Mucosa of stomach (tissue), 1 donor: ENCODE measurements around the gene TMEM218.

Experiments
- H3K27me3 ChIP-seq: one replicate; pipeline ENCODE4 v1.7.0; 2013; ENCODE audit warnings: mild to moderate bottlenecking, low read length; ENCODE audit not compliant: control insufficient read depth, insufficient read depth
- H3K36me3 ChIP-seq: one replicate; pipeline ENCODE4 v1.7.0; 2013; ENCODE audit warnings: low read length; ENCODE audit not compliant: control insufficient read depth, insufficient read depth
- H3K4me1 ChIP-seq: one replicate; pipeline ENCODE4 v1.7.0; 2013; ENCODE audit warnings: mild to moderate bottlenecking, low read length; ENCODE audit not compliant: control insufficient read depth, insufficient read depth
- H3K4me3 ChIP-seq: one replicate; pipeline ENCODE4 v1.7.0; 2013; ENCODE audit warnings: low read length
- H3K9ac ChIP-seq: one replicate; pipeline ENCODE4 v1.7.0; 2013; ENCODE audit warnings: mild to moderate bottlenecking, low read length, moderate library complexity
- H3K9me3 ChIP-seq: one replicate; pipeline ENCODE4 v1.7.0; 2013; ENCODE audit warnings: mild to moderate bottlenecking, low read length, moderate library complexity; ENCODE audit not compliant: control insufficient read depth
- donor health status: Pancreatic carcinoma.

The TMEM218 gene

DNA sequence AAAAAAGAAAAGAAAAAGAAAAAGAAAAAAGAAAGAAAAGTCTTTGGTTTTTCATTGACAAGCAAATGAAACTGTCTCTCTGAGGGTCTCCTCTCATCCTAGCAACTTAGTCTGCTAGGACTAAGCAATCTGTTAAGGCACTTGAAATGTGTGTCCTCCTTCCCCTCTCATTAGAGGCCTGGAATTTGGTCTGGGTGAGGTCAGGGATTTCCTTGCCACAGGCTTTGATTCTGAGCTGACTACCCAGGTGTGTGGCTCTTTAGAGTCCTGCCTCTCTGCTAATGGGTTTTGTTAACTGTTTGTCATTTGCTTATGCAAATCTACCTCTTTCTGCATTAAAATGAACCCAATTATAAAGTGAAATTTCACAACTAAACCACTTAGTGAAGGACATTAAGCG lies 34.8 kb upstream of the TMEM218 start:
- Histone ChIP-seq H3K27me3 (peaks cover 6% of the 10 kb centered on the region), H3K9me3 (no peaks in the 10 kb centered on the region), H3K36me3 (no peaks in the 10 kb centered on the region), H3K4me3 (no peak overlapping the region), H3K4me1 (no peaks in the 10 kb centered on the region), H3K9ac (no peak overlapping the region)

DNA sequence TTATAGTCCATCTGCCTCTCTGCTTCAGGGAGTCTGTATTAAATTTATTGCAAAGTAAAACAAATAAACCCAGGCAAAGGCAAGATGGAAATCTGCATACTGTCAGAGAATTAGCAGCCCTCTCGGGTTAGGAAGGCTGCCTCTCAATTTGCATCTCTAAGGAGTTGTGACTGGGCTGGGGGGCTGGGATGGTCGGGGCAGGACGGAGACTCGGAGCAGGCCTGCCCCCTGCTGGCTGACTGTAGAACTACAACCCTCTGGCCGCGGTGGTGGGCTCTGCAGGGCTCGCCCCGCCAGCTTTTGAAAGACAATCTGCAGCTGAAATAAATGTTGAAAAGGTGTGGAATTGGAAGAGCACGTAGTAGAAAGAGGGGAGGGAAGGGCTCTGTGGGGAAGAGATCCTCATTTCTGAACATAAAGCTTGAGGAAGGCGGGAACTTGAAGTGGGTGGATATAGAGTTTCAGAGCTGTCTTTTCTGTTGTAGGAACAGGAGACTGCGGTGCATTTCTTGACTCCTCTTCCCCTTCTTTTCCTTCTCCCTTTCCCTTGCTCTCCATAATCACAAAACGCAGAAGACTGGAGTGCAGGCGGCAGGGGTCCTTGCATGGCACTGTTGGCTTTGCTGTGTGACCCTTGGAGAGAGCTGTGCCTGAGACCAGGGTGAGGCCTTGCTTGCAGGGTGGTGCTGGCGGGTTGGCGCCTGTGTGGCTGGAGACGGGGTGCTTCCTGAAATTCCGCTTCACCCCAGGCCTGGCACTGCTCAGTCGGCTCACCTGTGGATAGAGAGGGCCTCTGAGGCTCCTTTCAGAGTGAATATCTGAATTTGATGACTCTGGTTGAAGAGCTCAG lies 30.5 kb upstream of the TMEM218 start:
- Histone ChIP-seq H3K36me3 (no peaks in the 10 kb centered on the region), H3K4me1 (no peaks in the 10 kb centered on the region), H3K27me3 (peaks cover 20% of the 10 kb centered on the region), H3K4me3 (no peak overlapping the region), H3K9ac (no peak overlapping the region), H3K9me3 (no peaks in the 10 kb centered on the region)

DNA sequence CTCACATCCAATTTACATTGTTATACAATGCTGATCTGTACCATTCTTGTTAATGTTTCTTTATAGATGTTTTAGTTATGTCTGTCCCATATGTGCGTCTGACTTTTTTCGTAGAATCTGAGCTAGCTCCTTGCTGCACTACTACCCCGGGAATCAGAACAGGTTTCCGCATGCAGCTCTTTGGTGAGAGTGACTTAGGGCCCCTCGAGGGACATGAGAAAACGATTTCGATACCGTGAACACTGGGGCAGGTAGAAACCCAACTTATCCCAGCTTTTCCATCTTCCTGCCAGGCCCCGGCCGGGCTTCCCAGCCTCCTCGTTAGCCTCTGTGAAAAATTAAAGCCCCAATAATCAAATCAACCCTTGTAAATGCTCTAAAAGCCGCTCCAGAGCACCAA lies 29.8 kb upstream of the TMEM218 start:
- Histone ChIP-seq H3K4me1 (no peaks in the 10 kb centered on the region), H3K36me3 (no peaks in the 10 kb centered on the region), H3K9ac (no peak overlapping the region), H3K27me3 (peaks cover 20% of the 10 kb centered on the region), H3K9me3 (no peaks in the 10 kb centered on the region), H3K4me3 (no peak overlapping the region)

DNA sequence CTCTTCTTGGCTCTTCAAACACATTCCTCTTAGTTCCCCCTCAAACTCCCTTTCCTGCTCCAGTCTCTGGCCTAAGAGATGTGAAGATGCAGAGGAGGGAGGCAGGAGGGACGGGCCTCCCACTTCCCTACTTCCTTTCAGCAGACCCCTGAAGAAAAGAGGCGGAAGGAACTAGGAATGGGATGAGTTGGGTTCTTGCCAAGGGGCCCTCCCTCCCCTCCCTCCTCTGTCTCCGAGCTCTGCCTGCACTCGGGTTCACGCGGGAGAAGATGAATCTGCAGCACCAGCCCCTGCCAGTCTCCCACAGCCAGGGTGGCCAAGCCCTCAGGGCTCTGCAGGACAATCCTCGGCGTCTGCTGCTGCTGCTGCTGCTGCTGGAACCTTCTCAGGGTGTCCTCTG lies 28.8 kb upstream of the TMEM218 start:
- Histone ChIP-seq H3K9me3 (no peaks in the 10 kb centered on the region), H3K36me3 (no peaks in the 10 kb centered on the region), H3K4me1 (no peaks in the 10 kb centered on the region), H3K27me3 (peaks cover 20% of the 10 kb centered on the region), H3K4me3 (no peak overlapping the region), H3K9ac (no peak overlapping the region)

DNA sequence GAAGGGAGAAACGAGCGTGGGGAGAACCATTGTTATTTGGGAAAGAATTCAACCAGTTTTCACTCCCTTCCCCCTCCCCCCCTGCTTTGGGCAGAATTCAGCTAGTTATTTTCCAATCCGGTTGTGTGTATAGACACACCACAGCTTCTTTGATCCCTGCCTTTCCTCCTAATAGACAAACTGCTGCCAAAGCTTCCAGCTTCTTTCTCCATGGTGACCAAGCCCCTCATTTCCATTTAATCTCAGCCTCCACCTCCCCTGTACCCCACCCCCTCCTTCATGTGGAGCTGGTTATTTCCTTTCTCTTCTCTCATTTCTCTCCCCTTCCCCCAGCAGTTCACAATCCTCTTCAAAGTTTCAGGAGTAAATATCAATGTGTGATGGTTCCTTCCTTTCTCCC lies 28.4 kb upstream of the TMEM218 start:
- peaks cover 20% of the 10 kb centered on the region for H3K27me3 ChIP-seq
- no peak overlapping the region for H3K9ac ChIP-seq
- no peaks in the 10 kb centered on the region for H3K4me1 ChIP-seq
- no peak overlapping the region for H3K4me3 ChIP-seq
- no peaks in the 10 kb centered on the region for H3K9me3 ChIP-seq
- no peaks in the 10 kb centered on the region for H3K36me3 ChIP-seq

DNA sequence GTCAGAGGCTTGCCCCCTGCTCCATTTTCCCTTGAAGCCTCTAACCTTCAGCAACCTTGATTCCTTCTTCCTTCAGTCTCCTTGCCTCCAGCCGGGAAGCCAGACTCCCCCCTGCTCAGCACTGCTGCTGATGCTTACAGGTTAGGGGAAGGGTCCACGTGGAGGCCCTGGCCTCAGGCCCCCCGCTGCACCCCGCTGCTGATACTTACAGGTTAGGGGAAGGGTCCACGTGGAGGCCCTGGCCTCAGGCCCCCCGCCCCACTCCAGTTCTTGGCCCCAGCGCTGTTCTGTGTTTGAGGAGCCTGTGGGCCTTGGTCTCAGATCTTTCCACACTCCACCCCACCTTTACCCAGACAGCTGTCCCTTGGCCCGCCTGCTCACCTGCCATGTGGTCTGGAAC lies 27.5 kb upstream of the TMEM218 start:
- Histone ChIP-seq H3K9me3 (no peaks in the 10 kb centered on the region), H3K36me3 (no peaks in the 10 kb centered on the region), H3K4me3 (no peak overlapping the region), H3K27me3 (peaks cover 20% of the 10 kb centered on the region), H3K4me1 (no peaks in the 10 kb centered on the region), H3K9ac (no peak overlapping the region)

DNA sequence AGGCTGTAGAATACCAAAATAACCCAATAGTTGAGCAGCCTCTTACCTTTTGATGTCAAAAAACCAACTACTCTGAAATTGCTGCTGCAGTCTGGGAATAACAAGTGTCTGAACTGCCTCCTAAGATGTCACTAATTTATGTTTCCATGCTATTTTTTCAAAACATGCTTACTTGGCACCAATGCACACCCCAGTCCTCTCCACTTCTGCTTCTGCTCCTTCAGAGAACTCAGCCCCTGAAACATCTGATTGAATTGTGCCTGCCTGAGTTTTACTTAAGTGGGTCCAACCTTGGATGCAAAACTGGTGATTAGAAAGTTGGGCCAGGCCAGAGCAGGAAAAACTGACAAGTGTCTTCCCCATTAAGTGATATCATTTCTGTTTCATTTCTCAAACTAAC lies 24.6 kb upstream of the TMEM218 start:
- Histone ChIP-seq H3K9ac (no peak overlapping the region), H3K36me3 (no peaks in the 10 kb centered on the region), H3K27me3 (peaks cover 11% of the 10 kb centered on the region)

DNA sequence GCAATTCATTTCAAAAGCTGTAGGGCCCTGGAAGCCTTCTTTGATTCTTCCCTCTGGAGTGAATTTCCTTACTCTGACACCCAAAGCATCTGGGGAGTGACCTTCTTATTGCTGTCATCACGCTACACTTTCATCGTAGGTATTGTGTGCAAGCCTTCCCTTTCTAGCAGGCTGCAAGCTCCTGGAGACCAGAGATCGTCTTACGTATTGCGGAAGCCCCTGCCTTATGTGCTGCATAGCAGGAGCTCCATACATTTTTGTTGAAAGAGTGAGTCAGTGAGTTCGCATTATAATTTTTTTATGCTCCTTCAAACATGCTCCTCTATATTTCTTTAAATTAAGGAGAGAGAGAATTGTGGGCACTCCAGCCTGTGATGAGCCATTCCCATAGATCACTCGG lies 21.2 kb upstream of the TMEM218 start:
- Histone ChIP-seq H3K4me3 (no peak overlapping the region), H3K36me3 (no peaks in the 10 kb centered on the region)

More for the DNA sequence above, 24.6 kb upstream of the TMEM218 start:
- Histone ChIP-seq H3K4me1 (no peaks in the 10 kb centered on the region), H3K9me3 (no peaks in the 10 kb centered on the region), H3K4me3 (no peak overlapping the region)

DNA sequence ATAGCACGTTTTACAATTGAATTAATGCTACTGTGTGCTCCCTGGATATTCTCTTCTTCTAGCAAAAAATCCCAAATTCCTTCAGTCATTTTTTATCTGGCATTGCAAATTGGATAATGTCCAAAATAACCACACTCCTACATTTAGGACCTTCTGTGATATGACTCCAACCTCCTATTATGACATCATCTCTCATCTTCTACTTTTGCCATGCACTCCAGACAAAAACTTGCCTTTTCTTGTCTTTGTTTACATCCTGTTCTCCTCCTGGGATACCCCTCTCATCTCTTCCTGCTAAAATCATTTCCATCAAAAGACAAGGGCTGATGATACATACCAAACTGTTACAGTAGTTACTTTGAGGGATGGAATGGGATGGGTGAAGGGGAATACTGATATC lies 20.6 kb upstream of the TMEM218 start:
- H3K4me1 ChIP-seq, result no peaks in the 10 kb centered on the region
- H3K36me3 ChIP-seq, result no peaks in the 10 kb centered on the region
- H3K4me3 ChIP-seq, result no peak overlapping the region
- H3K9ac ChIP-seq, result no peak overlapping the region
- H3K27me3 ChIP-seq, result peaks cover 7% of the 10 kb centered on the region
- H3K9me3 ChIP-seq, result no peaks in the 10 kb centered on the region

More for the DNA sequence above, 21.2 kb upstream of the TMEM218 start:
- Histone ChIP-seq H3K9ac (no peak overlapping the region), H3K4me1 (no peaks in the 10 kb centered on the region), H3K27me3 (peaks cover 1% of the 10 kb centered on the region), H3K9me3 (no peaks in the 10 kb centered on the region)

DNA sequence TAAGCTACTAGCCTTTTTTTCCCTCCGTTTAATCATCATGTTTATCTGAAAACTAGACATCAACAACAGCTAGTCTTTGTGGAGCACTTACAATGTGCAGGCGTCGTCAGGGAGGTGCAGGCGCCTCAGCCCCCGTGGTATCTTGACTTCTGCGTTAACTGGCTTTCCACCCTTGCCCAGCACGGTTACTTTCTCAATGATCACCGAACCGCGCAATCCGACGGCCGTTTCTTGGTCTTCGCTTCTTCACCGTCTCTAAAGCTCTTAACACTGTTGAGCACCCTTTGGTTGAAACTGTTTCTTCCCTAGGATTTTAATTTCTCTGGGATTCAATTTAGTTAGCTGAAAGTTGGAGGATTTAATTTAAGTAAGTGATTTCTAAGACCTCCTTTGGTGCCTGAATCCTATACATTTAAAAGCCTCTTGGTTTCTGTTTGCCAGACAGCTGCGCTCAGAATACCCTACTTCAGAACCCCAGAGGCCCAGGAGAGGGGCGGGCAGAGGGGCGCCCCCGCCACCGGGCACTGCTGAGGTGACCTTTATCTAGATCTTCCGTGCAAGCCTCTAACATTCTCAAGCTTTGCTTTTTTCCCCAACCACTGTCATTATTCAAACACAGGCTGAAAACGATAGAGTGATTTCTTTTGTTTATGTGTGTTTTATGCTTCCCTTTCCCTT lies 18.0 kb upstream of the TMEM218 start:
- H3K9ac ChIP-seq, result no peak overlapping the region
- H3K9me3 ChIP-seq, result no peaks in the 10 kb centered on the region
- H3K27me3 ChIP-seq, result peaks cover 8% of the 10 kb centered on the region
- H3K4me1 ChIP-seq, result no peaks in the 10 kb centered on the region
- no peak overlapping the region for H3K4me3 ChIP-seq
- no peaks in the 10 kb centered on the region for H3K36me3 ChIP-seq

DNA sequence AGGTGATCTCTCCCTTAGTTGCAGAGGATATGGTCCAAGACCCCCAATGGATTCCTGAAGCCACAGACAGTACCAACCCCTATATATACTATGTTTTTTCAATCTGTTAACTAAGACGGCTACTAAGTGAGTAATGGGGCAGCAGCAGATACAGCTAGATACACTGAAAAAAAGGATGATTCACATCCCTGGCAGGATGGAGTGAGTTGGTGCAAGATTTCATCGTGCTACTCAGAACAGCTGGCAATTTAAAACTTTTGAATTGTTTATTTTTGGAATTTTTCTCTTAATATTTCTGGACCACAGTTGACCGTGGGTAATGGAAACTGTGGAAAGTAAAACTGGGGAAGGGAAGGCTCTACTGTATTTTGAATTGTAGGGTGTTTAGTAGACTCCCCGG lies 17.0 kb upstream of the TMEM218 start:
- Histone ChIP-seq H3K9ac (no peak overlapping the region), H3K36me3 (no peaks in the 10 kb centered on the region), H3K9me3 (no peaks in the 10 kb centered on the region), H3K27me3 (peaks cover 8% of the 10 kb centered on the region), H3K4me1 (no peaks in the 10 kb centered on the region), H3K4me3 (no peak overlapping the region)

DNA sequence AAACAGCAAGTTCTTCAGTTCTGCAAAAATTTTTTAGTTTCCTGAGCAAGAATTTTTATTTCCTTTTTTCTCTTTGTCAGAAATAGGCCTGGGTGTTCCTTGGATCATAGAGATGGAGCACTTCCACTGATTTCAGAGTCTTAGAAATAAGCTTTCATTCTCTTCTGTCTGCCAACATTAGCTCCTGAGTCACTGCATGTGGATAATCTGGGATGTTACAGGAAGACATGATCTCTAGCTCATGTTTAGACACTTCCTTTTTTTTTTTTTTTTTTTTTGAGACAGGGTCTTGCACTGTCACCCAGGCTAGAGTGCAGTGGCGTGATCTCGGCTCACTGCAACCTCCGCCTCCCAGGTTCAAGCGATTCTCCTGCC lies 13.2 kb upstream of the TMEM218 start:
- Histone ChIP-seq H3K4me3 (no peak overlapping the region), H3K27me3 (peaks cover 8% of the 10 kb centered on the region), H3K4me1 (no peaks in the 10 kb centered on the region), H3K9ac (no peak overlapping the region), H3K36me3 (no peaks in the 10 kb centered on the region), H3K9me3 (no peaks in the 10 kb centered on the region)
